ENCODE results near the gene KCNH1. TPM values are rescaled to one million over a fixed set of nuclear protein-coding genes. Genes with fewer than 3 reads are reported as not detected.

The KCNH1 gene
- total RNA-seq, 1 experiment from 2014 or later, result not detected

DNA sequence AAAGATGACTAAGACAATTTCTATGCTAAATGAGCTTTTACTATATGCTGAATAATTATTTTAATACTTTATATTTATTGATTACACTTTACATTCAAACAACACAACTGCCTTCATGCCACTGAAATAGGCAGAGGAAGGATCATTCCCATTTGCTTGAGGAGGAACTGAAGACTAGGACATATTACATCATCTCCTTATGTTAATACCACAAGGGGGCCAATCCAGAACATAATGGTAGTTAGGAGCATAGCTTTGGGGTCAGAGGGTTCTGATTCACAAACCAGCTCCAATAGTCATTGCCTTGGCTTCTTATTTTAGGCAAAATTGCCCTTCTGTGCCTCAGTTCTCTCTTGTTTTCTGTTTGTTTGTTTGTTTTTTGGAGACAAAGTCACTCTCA is 306.5 kb downstream of the KCNH1 start (continued):
- no peak for TF ChIP-seq REST (IDR thresholded peaks at IDR 0.05; ENCODE audit: low read depth)
- no peak for TF ChIP-seq YY1 (IDR thresholded peaks at IDR 0.05; ENCODE audit: extremely low read depth, insufficient replicate concordance, low read depth, low read length)
- TF ChIP-seq EGR1 (IDR thresholded peaks at IDR 0.05; ENCODE audit: low read depth), result no peak
- TF ChIP-seq SRF (IDR thresholded peaks at IDR 0.05; ENCODE audit: low read depth), result no peak
- TF ChIP-seq RAD21 (IDR thresholded peaks at IDR 0.05; ENCODE audit: low read depth), result no peak
- no peak for TF ChIP-seq EZH2phosphoT487 (IDR thresholded peaks at IDR 0.05; ENCODE audit: borderline replicate concordance)

DNA sequence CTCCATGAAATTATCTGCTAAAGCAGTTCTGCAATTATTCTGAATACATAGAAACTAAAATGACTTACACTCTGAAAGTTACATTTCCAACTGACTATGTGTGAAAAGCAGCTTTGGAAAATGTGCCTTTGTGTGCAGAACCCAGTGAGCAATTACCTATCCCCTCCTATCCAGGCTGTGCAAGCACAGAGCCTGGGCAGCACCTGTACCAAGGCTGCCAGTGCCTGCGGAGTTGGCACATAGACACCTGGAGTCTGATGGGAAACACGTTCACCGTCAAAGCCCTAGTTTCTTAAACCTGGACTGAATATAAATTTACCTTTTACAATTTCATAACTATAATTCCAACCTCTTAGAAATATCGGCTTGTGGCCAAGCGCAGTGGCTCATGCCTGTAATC is 307.3 kb downstream of the KCNH1 start:
- POLR2A ChIA-PET, result no interaction called here
- DNase-seq (ENCODE audit: low read depth, low spot score), result no peak
- ATAC-seq, result no peak
- Histone ChIP-seq H3K9ac (ENCODE audit: low read length) (no peak overlapping the region), H3K27ac (ENCODE audit: low read depth, low read length) (no peak overlapping the region), H3K36me3 (ENCODE audit: control insufficient read depth in 1 of 2, insufficient read depth in 2 of 2, low read length in 2 of 2) (no peaks in the 10 kb centered on the region), H3K4me1 (ENCODE audit: control insufficient read depth in 1 of 2, insufficient read depth in 2 of 2, low read length in 2 of 2) (no peaks in the 10 kb centered on the region), H3K4me2 (ENCODE audit: low read length) (no peak overlapping the region), H3K27me3 (ENCODE audit: insufficient read depth, low read length) (peaks cover 22% of the 10 kb centered on the region), H3K79me2 (ENCODE audit: insufficient read depth, low read length) (no peaks in the 10 kb centered on the region), H3K9me2 (ENCODE audit: insufficient read depth) (no peaks in the 10 kb centered on the region), H2AFZ (ENCODE audit: low read depth, low read length, poor library complexity, severe bottlenecking) (no peak overlapping the region), H4K20me1 (ENCODE audit: insufficient read depth) (no peaks in the 10 kb centered on the region), H3K9me3 (ENCODE audit: control insufficient read depth in 1 of 2, insufficient read depth in 1 of 2, low read depth in 1 of 2, low read length in 2 of 2) (no peaks in the 10 kb centered on the region), H3K4me3 (replicated peaks in 1 of 2; ENCODE audit: low read depth in 1 of 2, low read length in 2 of 2) (no peak overlapping the region)
- BruUV-seq (replicated peaks), result no TSS peak
- CTCF ChIA-PET, result no interaction called here
- TF ChIP-seq CBX3 (IDR thresholded peaks at IDR 0.05; ENCODE audit: low read depth), result no peak
- no peak for TF ChIP-seq ELF1 (IDR thresholded peaks at IDR 0.05; ENCODE audit: borderline replicate concordance, low read depth)
- no peak for TF ChIP-seq POLR2A (IDR thresholded peaks at IDR 0.05; ENCODE audit: borderline replicate concordance, extremely low read depth, insufficient read depth, insufficient read length)
- no peak for TF ChIP-seq EZH2phosphoT487 (IDR thresholded peaks at IDR 0.05; ENCODE audit: borderline replicate concordance)
- no peak for TF ChIP-seq TCF7L2 (IDR thresholded peaks at IDR 0.05; ENCODE audit: borderline replicate concordance, extremely low read depth, insufficient read depth, insufficient read length)
- TF ChIP-seq, protein P1, sequence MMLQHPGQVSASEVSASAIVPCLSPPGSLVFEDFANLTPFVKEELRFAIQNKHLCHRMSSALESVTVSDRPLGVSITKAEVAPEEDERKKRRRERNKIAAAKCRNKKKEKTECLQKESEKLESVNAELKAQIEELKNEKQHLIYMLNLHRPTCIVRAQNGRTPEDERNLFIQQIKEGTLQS (IDR thresholded peaks at IDR 0.05), result no peak
- RAD21 ChIA-PET (ENCODE audit: low non-redundant PET in 1 of 2, low total read pairs in 2 of 2, uncharacterized antibody in 2 of 2, unreplicated experiment in 2 of 2), result no interaction called here
- intact Hi-C loops (cut with micrococcal nuclease), result no loop called here

Data from HCT116 (cell line).